Embryonic facial prominence (tissue), 1 donor: ENCODE measurements around the gene TEKTIP1.

Experiments
- DNase-seq: peaks from one replicate; pipeline ENCODE4 v3.0.0-alpha.2; 2016; ENCODE audit errors: extremely low spot score

The TEKTIP1 gene

GRCh38 chr19:3538965-3539755, at the start of gene TEKTIP1:
Gene TEKTIP1, plus strand, starts transcription at chr19:3539174. Its CDS starts 4 bp downstream, at chr19:3539178.
- DNase-seq = no peak

GRCh38 chr19:3491396-3492119, 47.4 kb upstream of the TEKTIP1 start:
- no peak for DNase-seq

GRCh38 chr19:3492131-3492839, 46.7 kb upstream of the TEKTIP1 start:
- DNase-seq = no peak

GRCh38 chr19:3492919-3493318, 46.1 kb upstream of the TEKTIP1 start:
- DNase-seq = no peak

GRCh38 chr19:3493651-3494050, 45.3 kb upstream of the TEKTIP1 start:
- DNase-seq = no peak

- no peak for DNase-seq
Observed at GRCh38 chr19:3494051-3494450, 44.9 kb upstream of the TEKTIP1 start.

GRCh38 chr19:3494559-3494958, 44.4 kb upstream of the TEKTIP1 start:
- DNase-seq = no peak

GRCh38 chr19:3496392-3497273, 42.3 kb upstream of the TEKTIP1 start:
- DNase-seq = no peak

GRCh38 chr19:3497757-3498520, 41.0 kb upstream of the TEKTIP1 start:
- no peak for DNase-seq

- DNase-seq = no peak
Observed at GRCh38 chr19:3499738-3500428, 39.1 kb upstream of the TEKTIP1 start.

GRCh38 chr19:3500429-3501101, 38.4 kb upstream of the TEKTIP1 start, which contains the start of gene DOHH:
Gene DOHH, minus strand, starts transcription at chr19:3500674. Its CDS starts 3,860 bp downstream, at chr19:3496814.
- peak; percentile 94 for DNase-seq

GRCh38 chr19:3501780-3502179, 37.2 kb upstream of the TEKTIP1 start:
- DNase-seq = no peak

GRCh38 chr19:3503036-3503572, 35.9 kb upstream of the TEKTIP1 start:
- DNase-seq = no peak

- no peak for DNase-seq
Observed at GRCh38 chr19:3504735-3505134, 34.2 kb upstream of the TEKTIP1 start.

- DNase-seq = peak; percentile 95
Observed at GRCh38 chr19:3505598-3506383, 33.2 kb upstream of the TEKTIP1 start, which contains the start of gene FZR1. Gene FZR1, plus strand, starts transcription at chr19:3506311. Its CDS starts 16,679 bp downstream, at chr19:3522990.

GRCh38 chr19:3506384-3507340, 32.3 kb upstream of the TEKTIP1 start:
- DNase-seq = no peak
